Keratinocyte (primary cell): ENCODE measurements around the gene NRARP. TPM values are rescaled to one million over a fixed set of nuclear protein-coding genes. Genes with fewer than 3 reads are reported as not detected.

Source experiments
- DNase-seq: peaks from one replicate; pipeline ENCODE4 v3.0.0-alpha.2; 2011; ENCODE audit warnings: low read depth, missing footprints, low spot score
- FAIRE-seq: peaks from 2 replicates; lab custom pipeline; 2011; peaks lifted over from hg19 to GRCh38; lab: Jason Lieb, UNC
- H2AFZ ChIP-seq: 2 replicates; pipeline ENCODE4 v1.6.0; 2012; ENCODE audit warnings: low read length, control low read depth, inconsistent platforms; ENCODE audit not compliant: control insufficient read depth
- H3K27ac ChIP-seq: 2 replicates; pipeline ENCODE4 v1.5.1; 2011; ENCODE audit warnings: low read length; ENCODE audit not compliant: control insufficient read depth, insufficient read depth
- H3K27me3 ChIP-seq: 3 replicates; pipeline ENCODE4 v1.6.0; 2011; ENCODE audit warnings: low read length; ENCODE audit not compliant: control insufficient read depth, insufficient read depth; ENCODE audit errors: extremely low read depth
- H3K36me3 ChIP-seq, 2 experiments: 2 replicates in 1 of 2; 3 replicates in 1 of 2; pipeline ENCODE4 v1.5.1; 2011; ENCODE audit warnings: low read length in 2 of 2, mild to moderate bottlenecking in 1 of 2; ENCODE audit not compliant: control insufficient read depth in 2 of 2, insufficient read depth in 2 of 2; ENCODE audit errors: extremely low read depth in 1 of 2
- H3K4me1 ChIP-seq: 3 replicates; pipeline ENCODE4 v1.5.1; 2011; ENCODE audit warnings: low read length; ENCODE audit not compliant: control insufficient read depth, insufficient read depth; ENCODE audit errors: extremely low read depth
- H3K4me2 ChIP-seq: 3 replicates; pipeline ENCODE4 v1.6.0; 2011; ENCODE audit warnings: low read depth, low read length; ENCODE audit not compliant: control insufficient read depth, insufficient read depth; ENCODE audit errors: extremely low read depth
- H3K4me3 ChIP-seq, 3 experiments: fragments of 200-600 bp in 1 of 3; sonication (generic) in 1 of 3; 2 replicates in 2 of 3; 3 replicates in 1 of 3; pipeline ENCODE4 v1.5.1; 2011 to 2016; ENCODE audit warnings: low read length in 3 of 3, mild to moderate bottlenecking in 3 of 3, control low read depth in 2 of 3, inconsistent platforms in 1 of 3, low read depth in 1 of 3, mixed read lengths in 1 of 3, mixed run types in 1 of 3, moderate library complexity in 1 of 3; ENCODE audit not compliant: control insufficient read depth in 2 of 3, insufficient read depth in 2 of 3; ENCODE audit errors: extremely low read depth in 1 of 3
- H3K79me2 ChIP-seq: 2 replicates; pipeline ENCODE4 v1.6.0; 2012; ENCODE audit warnings: low read length; ENCODE audit not compliant: control insufficient read depth, insufficient read depth
- H3K9ac ChIP-seq: 3 replicates; pipeline ENCODE4 v1.6.0; 2011; ENCODE audit warnings: low read length; ENCODE audit not compliant: control insufficient read depth, insufficient read depth; ENCODE audit errors: extremely low read depth
- H3K9me1 ChIP-seq: 3 replicates; pipeline ENCODE4 v1.6.0; 2011; ENCODE audit warnings: low read length; ENCODE audit not compliant: control insufficient read depth, insufficient read depth; ENCODE audit errors: extremely low read depth
- H3K9me3 ChIP-seq: 2 replicates; pipeline ENCODE4 v1.5.1; 2012; ENCODE audit warnings: low read depth, low read length; ENCODE audit not compliant: control insufficient read depth
- H4K20me1 ChIP-seq: 3 replicates; pipeline ENCODE4 v1.6.0; 2011; ENCODE audit warnings: low read length; ENCODE audit not compliant: control insufficient read depth, insufficient read depth; ENCODE audit errors: extremely low read depth
- EZH2 ChIP-seq: IDR thresholded peaks from one replicate; pipeline ENCODE4 v1.6.1; 2012; ENCODE audit warnings: inconsistent platforms, mild to moderate bottlenecking, low read length, moderate library complexity
- dilution Hi-C: fragments of 300-500 bp; cut with MboI; formaldehyde crosslinking; loops from one replicate; pipeline ENCODE4 v1.7.0; 2020; ENCODE audit warnings: low sequenced_read_pairs; ENCODE audit not compliant: extremely low pct_ligation_motif_present
- polyA plus RNA-seq, 5 experiments: library from polyadenylated mRNA; depleted of rRNA in 3 of 5; stranded (reverse) in 3 of 5; stranded (forward) in 1 of 5; unstranded in 1 of 5; fragments of >200 nt; gene quantifications; 1 replicate in 1 of 5; 2 replicates in 3 of 5; 3 replicates in 1 of 5; pipeline versions ENCODE4 v1.2.1 to v1.2.3, GENCODE V29; 2011 to 2012; ENCODE audit warnings: missing spikeins in 2 of 5, low read depth in 1 of 5, low replicate concordance in 1 of 5
- TF ChIP-seq, protein P1 (sequence below), 3 experiments: IDR thresholded peaks in 1 of 3; conservative IDR thresholded peaks in 1 of 3; optimal IDR thresholded peaks in 1 of 3; 2 replicates in 2 of 3; 3 replicates in 1 of 3; pipeline versions ENCODE3 to v1.5.1; 2011; ENCODE audit warnings: low read length in 3 of 3, mild to moderate bottlenecking in 3 of 3, moderate library complexity in 2 of 3, control low read depth in 1 of 3, inconsistent platforms in 1 of 3; ENCODE audit not compliant: insufficient read depth in 2 of 3; ENCODE audit errors: extremely low read depth in 1 of 3

Gene NRARP
- polyA plus RNA-seq, 1 donor (not counting 4 experiments of a cell fraction or from before 2014, with no cell fraction given) = 2.4 TPM

DNA sequence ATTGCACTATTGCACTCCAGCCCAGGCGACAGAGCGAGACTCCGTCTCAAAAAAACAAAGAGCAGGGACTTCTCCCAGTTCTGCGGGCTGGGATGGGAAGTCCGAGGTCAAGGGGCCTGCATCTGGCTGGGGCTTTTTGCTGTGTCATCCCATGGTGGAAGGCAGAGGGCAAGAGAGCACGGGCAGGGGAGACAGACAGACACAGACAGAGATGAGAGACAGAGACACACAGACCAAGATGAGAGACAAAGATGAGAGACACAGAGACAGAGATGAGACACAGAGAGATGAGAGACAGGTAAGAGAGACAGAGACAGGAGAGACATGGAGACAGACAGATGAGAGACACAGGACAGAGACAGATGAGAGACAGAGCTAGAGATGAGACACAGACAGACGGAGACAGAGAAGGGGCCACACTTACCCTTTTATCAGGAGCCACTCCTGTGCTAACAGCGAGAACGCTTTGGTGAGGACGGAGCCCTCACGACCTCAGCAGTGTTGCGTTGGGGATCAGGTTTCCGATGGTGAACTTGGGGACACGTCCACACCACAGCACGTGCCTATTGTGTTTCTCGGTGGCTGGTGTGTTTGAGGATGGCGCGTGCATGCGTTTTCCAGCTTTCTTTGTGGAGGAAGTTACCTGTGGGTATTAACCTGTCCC, 33.4 kb downstream of the NRARP start:
- Histone ChIP-seq H3K4me3 (no peak overlapping the region), H3K27ac (no peak overlapping the region)
- dilution Hi-C loops = no loop called here

DNA sequence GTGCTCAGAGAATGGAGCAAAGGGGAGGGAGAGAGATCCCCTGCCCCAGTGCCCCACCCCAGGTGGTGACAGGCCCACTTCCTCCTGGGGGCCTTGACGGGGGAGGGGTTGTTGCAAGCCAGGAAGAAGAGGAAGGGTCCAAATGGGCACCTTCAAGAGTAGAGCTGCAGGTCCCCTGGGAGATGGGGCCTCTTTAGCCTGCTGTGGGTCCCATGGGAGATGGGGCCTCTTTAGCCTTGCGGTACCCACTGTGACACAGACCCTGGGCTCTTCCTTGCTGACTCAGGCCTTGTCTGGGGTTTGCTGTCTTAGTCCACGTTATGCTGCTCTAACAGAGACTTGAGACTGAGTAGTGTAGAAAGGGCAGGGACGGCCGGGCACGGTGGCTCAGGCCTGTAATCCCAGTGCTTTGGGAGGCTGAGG, 34.1 kb downstream of the NRARP start:
- H3K9me3 ChIP-seq = no peaks in the 10 kb centered on the region
- H3K36me3 ChIP-seq = peaks cover 37 to 39% of the 10 kb centered on the region in 2 experiments
- FAIRE-seq (no peak), DNase-seq (no peak)
- H3K4me2 ChIP-seq = no peak overlapping the region
- H3K4me1 ChIP-seq = peaks cover 6% of the 10 kb centered on the region
- peaks cover 4% of the 10 kb centered on the region for H3K79me2 ChIP-seq
- H3K27ac ChIP-seq = no peak overlapping the region
- no peaks in the 10 kb centered on the region for H3K27me3 ChIP-seq
- H3K9me1 ChIP-seq = no peaks in the 10 kb centered on the region
- peaks cover 12% of the 10 kb centered on the region for H4K20me1 ChIP-seq
- TF ChIP-seq, protein P1, sequence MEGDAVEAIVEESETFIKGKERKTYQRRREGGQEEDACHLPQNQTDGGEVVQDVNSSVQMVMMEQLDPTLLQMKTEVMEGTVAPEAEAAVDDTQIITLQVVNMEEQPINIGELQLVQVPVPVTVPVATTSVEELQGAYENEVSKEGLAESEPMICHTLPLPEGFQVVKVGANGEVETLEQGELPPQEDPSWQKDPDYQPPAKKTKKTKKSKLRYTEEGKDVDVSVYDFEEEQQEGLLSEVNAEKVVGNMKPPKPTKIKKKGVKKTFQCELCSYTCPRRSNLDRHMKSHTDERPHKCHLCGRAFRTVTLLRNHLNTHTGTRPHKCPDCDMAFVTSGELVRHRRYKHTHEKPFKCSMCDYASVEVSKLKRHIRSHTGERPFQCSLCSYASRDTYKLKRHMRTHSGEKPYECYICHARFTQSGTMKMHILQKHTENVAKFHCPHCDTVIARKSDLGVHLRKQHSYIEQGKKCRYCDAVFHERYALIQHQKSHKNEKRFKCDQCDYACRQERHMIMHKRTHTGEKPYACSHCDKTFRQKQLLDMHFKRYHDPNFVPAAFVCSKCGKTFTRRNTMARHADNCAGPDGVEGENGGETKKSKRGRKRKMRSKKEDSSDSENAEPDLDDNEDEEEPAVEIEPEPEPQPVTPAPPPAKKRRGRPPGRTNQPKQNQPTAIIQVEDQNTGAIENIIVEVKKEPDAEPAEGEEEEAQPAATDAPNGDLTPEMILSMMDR (optimal IDR thresholded peaks at IDR 0.05 in 1 of 3, IDR thresholded peaks at IDR 0.05 in 1 of 3, conservative IDR thresholded peaks at IDR 0.05 in 1 of 3; ENCODE audit: extremely low read depth in 1 of 3, insufficient read depth in 2 of 3, low read length in 3 of 3) = no peak
- no peak for TF ChIP-seq EZH2
- H3K9ac ChIP-seq = no peak overlapping the region
- no peak overlapping the region for H2AFZ ChIP-seq
- no peak overlapping the region for H3K4me3 ChIP-seq
- dilution Hi-C loops = no loop called here

More for the DNA sequence above, 33.4 kb downstream of the NRARP start:
- no peaks in the 10 kb centered on the region for H3K9me1 ChIP-seq
- no peak overlapping the region for H3K4me2 ChIP-seq
- no peak overlapping the region for H3K9ac ChIP-seq
- peaks cover 4% of the 10 kb centered on the region for H3K79me2 ChIP-seq
- peaks cover 12% of the 10 kb centered on the region for H4K20me1 ChIP-seq
- no peaks in the 10 kb centered on the region for H3K9me3 ChIP-seq
- H3K27me3 ChIP-seq = no peaks in the 10 kb centered on the region
- H3K4me1 ChIP-seq = peaks cover 8% of the 10 kb centered on the region
- no peak for DNase-seq
- peaks cover 37 to 40% of the 10 kb centered on the region in 2 experiments for H3K36me3 ChIP-seq
- no peak for FAIRE-seq
- no peak overlapping the region for H2AFZ ChIP-seq
- TF ChIP-seq EZH2 = no peak
- TF ChIP-seq, protein P1 (optimal IDR thresholded peaks at IDR 0.05 in 1 of 3, IDR thresholded peaks at IDR 0.05 in 1 of 3, conservative IDR thresholded peaks at IDR 0.05 in 1 of 3; ENCODE audit: extremely low read depth in 1 of 3, insufficient read depth in 2 of 3, low read length in 3 of 3) = no peak
